ENCODE measurements around the gene AGTRAP.

The AGTRAP gene

GRCh38 chr1:11728126-11728806 lies 7.7 kb upstream of the AGTRAP start:
- H3K27me3 ChIP-seq (ENCODE audit: control insufficient read depth, insufficient read depth, low read length): no peaks in the 10 kb centered on the region
- no peak overlapping the region for H3K27ac ChIP-seq (ENCODE audit: low read length)
- no peak overlapping the region for H3K4me3 ChIP-seq (ENCODE audit: low read length)
- no peaks in the 10 kb centered on the region for H3K9me3 ChIP-seq (ENCODE audit: control insufficient read depth, low read depth, low read length)
- no peaks in the 10 kb centered on the region for H3K36me3 ChIP-seq (ENCODE audit: control insufficient read depth, low read depth, low read length)
- H3K4me1 ChIP-seq (ENCODE audit: control insufficient read depth, low read depth, low read length): peaks cover 37% of the 10 kb centered on the region
- no peak overlapping the region for H3K9ac ChIP-seq (ENCODE audit: low read length)

GRCh38 chr1:11729155-11729497 lies 6.8 kb upstream of the AGTRAP start:
- Histone ChIP-seq H3K4me1 (ENCODE audit: control insufficient read depth, low read depth, low read length) (peaks cover 37% of the 10 kb centered on the region), H3K4me3 (ENCODE audit: low read length) (no peak overlapping the region), H3K27me3 (ENCODE audit: control insufficient read depth, insufficient read depth, low read length) (no peaks in the 10 kb centered on the region), H3K36me3 (ENCODE audit: control insufficient read depth, low read depth, low read length) (no peaks in the 10 kb centered on the region), H3K27ac (ENCODE audit: low read length) (no peak overlapping the region), H3K9me3 (ENCODE audit: control insufficient read depth, low read depth, low read length) (no peaks in the 10 kb centered on the region), H3K9ac (ENCODE audit: low read length) (no peak overlapping the region)

DNA sequence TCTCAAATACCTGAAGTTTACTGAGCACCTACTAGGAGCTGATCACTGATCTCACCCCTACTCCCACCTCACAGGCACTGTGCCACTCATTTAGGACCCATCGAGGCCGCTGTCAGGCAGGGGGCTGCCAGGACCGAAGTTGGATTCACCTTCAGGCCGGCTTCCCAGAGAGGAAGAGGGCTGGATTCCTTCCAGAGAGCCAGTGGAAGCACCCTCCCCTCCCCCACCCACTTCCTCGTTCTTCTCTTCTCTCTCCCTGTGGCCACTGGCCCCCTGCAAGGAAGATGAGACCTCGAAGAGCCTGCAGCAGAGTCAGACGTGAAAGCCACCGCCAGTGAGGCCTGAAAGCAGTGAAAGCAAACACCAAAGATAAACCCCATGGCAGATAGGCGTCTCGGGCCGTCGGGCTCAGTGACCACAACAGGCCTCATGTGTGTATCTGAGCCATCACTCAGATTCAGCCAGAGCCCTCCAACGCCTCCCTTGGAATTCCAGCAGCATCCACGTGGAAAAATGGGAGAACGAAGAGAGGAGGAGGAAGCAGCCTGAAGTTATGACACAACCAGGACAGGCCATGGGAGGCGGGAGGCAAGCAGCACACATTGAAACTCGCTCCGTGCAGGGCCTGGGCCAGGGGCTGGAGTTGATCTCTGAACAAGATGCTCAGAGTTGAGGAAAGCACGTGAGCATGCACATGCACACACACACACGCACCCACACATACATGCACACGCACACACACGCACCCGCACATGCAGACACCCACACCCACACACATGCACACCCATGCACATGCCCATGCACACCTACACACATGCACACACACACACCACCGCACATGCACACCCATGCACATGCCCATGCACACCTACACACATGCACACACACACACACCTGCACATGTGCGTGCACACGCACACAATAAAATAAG lies 6.2 kb upstream of the AGTRAP start:
- Histone ChIP-seq H3K36me3 (ENCODE audit: control insufficient read depth, low read depth, low read length) (no peaks in the 10 kb centered on the region), H3K27me3 (ENCODE audit: control insufficient read depth, insufficient read depth, low read length) (no peaks in the 10 kb centered on the region), H3K9ac (ENCODE audit: low read length) (no peak overlapping the region), H3K4me1 (ENCODE audit: control insufficient read depth, low read depth, low read length) (peaks cover 37% of the 10 kb centered on the region), H3K9me3 (ENCODE audit: control insufficient read depth, low read depth, low read length) (no peaks in the 10 kb centered on the region), H3K27ac (ENCODE audit: low read length) (no peak overlapping the region), H3K4me3 (ENCODE audit: low read length) (no peak overlapping the region)

- no peak overlapping the region for H3K4me3 ChIP-seq (ENCODE audit: low read length)
Measured at GRCh38 chr1:11730429-11730891, 5.5 kb upstream of the AGTRAP start.

GRCh38 chr1:11731691-11732283 lies 4.1 kb upstream of the AGTRAP start:
- H3K9me3 ChIP-seq (ENCODE audit: control insufficient read depth, low read depth, low read length): no peaks in the 10 kb centered on the region
- no peak overlapping the region for H3K9ac ChIP-seq (ENCODE audit: low read length)
- no peaks in the 10 kb centered on the region for H3K36me3 ChIP-seq (ENCODE audit: control insufficient read depth, low read depth, low read length)
- peaks cover 34% of the 10 kb centered on the region for H3K4me1 ChIP-seq (ENCODE audit: control insufficient read depth, low read depth, low read length)
- no peak overlapping the region for H3K27ac ChIP-seq (ENCODE audit: low read length)
- H3K27me3 ChIP-seq (ENCODE audit: control insufficient read depth, insufficient read depth, low read length): no peaks in the 10 kb centered on the region
- no peak overlapping the region for H3K4me3 ChIP-seq (ENCODE audit: low read length)

More at GRCh38 chr1:11730429-11730891, 5.5 kb upstream of the AGTRAP start:
- Histone ChIP-seq H3K4me1 (ENCODE audit: control insufficient read depth, low read depth, low read length) (peaks cover 37% of the 10 kb centered on the region), H3K36me3 (ENCODE audit: control insufficient read depth, low read depth, low read length) (no peaks in the 10 kb centered on the region), H3K27me3 (ENCODE audit: control insufficient read depth, insufficient read depth, low read length) (no peaks in the 10 kb centered on the region), H3K9ac (ENCODE audit: low read length) (no peak overlapping the region), H3K9me3 (ENCODE audit: control insufficient read depth, low read depth, low read length) (no peaks in the 10 kb centered on the region), H3K27ac (ENCODE audit: low read length) (no peak overlapping the region)

DNA sequence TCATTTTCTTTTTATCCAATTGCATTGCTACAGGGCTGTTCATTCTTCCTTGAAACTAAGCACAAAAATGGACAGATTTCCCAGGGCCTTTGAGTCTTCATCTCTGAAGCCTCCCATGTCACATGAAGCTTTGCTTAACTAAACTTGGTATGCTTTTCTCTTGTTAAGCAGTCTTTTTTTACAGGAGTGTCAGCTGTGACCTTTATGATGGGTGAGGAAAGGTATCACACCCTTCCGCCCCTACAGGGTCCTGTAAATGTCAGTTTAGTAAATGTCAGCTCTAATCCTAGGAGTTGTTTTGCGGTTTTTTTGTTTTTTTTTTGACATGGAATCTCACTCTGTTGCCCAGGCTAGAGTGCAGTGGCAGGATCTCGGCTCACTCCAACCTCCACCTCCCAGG lies 2.6 kb upstream of the AGTRAP start:
- H3K36me3 ChIP-seq (ENCODE audit: control insufficient read depth, low read depth, low read length): no peaks in the 10 kb centered on the region
- H3K4me3 ChIP-seq (ENCODE audit: low read length): no peak overlapping the region
- no peak overlapping the region for H3K9ac ChIP-seq (ENCODE audit: low read length)
- H3K4me1 ChIP-seq (ENCODE audit: control insufficient read depth, low read depth, low read length): peaks cover 43% of the 10 kb centered on the region
- H3K27me3 ChIP-seq (ENCODE audit: control insufficient read depth, insufficient read depth, low read length): no peaks in the 10 kb centered on the region
- H3K27ac ChIP-seq (ENCODE audit: low read length): no peak overlapping the region
- H3K9me3 ChIP-seq (ENCODE audit: control insufficient read depth, low read depth, low read length): no peaks in the 10 kb centered on the region

GRCh38 chr1:11735531-11735853 lies 444 bp upstream of the AGTRAP start:
- Histone ChIP-seq H3K27ac (ENCODE audit: low read length) (no peak overlapping the region), H3K4me3 (ENCODE audit: low read length) (peak overlapping the region; percentile 92), H3K27me3 (ENCODE audit: control insufficient read depth, insufficient read depth, low read length) (no peaks in the 10 kb centered on the region), H3K9me3 (ENCODE audit: control insufficient read depth, low read depth, low read length) (no peaks in the 10 kb centered on the region), H3K36me3 (ENCODE audit: control insufficient read depth, low read depth, low read length) (no peaks in the 10 kb centered on the region), H3K9ac (ENCODE audit: low read length) (peak overlapping the region; percentile 44), H3K4me1 (ENCODE audit: control insufficient read depth, low read depth, low read length) (peaks cover 28% of the 10 kb centered on the region)

DNA sequence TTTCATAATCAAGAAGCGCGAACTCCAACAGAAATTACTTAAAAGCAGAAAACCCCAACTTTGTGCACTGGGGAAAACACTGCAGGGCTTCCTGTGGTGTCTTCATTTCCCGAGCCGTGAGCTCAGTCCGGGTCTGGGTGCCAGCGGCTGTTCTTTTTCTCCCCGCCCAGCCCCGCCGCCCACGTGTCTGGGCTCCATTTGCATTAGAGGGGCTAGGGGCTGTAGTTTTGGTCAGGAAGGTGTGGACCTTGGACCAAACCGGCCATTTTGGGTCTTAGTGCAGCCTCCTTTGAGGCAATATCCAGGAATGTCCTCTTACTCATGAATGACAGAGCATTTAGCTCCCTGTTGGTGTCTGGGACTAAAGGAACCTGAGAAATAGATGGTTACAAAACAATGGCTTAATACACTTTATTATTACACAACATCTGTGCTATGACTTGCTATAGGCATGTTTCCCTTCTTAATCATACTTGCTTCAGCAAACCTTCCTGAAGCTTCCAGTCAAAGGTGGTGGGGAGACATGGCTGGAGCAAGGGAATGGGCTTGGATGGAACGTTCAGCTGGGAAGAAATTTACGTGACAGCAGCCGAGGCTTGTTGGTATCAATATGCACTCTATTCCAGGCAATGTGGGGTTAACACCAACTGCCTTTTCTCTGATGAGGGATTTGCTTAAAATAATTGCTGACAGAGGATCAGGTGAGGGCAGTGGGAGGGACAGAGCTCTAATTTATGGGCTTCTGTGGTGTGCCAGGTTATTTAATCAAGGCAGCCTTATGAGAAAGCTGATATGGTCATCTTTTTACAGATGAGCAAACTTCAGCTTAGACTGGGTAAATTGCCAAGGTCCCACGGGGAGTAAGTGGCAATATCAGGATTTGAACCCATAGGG lies 1.1 kb downstream of the AGTRAP start:
- Histone ChIP-seq H3K27me3 (ENCODE audit: control insufficient read depth, insufficient read depth, low read length) (no peaks in the 10 kb centered on the region), H3K9ac (ENCODE audit: low read length) (peak overlapping the region; percentile 92), H3K27ac (ENCODE audit: low read length) (peak overlapping the region; percentile 97), H3K36me3 (ENCODE audit: control insufficient read depth, low read depth, low read length) (no peaks in the 10 kb centered on the region), H3K4me1 (ENCODE audit: control insufficient read depth, low read depth, low read length) (peaks cover 19% of the 10 kb centered on the region), H3K4me3 (ENCODE audit: low read length) (peak overlapping the region; percentile 92), H3K9me3 (ENCODE audit: control insufficient read depth, low read depth, low read length) (no peaks in the 10 kb centered on the region)

DNA sequence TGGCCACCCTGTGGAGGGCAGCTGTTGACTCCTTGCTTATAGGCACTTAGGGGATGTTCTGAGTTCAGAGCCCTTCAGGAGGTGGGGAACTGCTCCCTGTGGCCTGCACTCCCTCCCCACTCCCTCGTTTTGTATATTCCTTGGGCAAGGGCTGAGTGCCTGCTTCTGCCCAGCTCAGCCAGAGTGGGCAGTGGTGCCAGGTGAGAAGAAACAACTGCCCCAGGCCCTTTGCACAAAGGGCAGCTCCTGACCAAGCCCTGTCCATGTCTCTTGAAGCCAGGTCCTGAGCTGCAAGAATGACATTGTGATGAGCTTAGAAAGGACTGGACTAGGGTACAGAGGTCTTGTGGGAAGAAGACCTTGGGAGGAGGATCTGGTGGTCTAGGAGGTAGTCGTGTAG lies 2.2 kb downstream of the AGTRAP start:
- Histone ChIP-seq H3K36me3 (ENCODE audit: control insufficient read depth, low read depth, low read length) (no peaks in the 10 kb centered on the region), H3K27ac (ENCODE audit: low read length) (no peak overlapping the region), H3K4me1 (ENCODE audit: control insufficient read depth, low read depth, low read length) (peaks cover 13% of the 10 kb centered on the region), H3K4me3 (ENCODE audit: low read length) (no peak overlapping the region), H3K9ac (ENCODE audit: low read length) (no peak overlapping the region), H3K27me3 (ENCODE audit: control insufficient read depth, insufficient read depth, low read length) (no peaks in the 10 kb centered on the region), H3K9me3 (ENCODE audit: control insufficient read depth, low read depth, low read length) (no peaks in the 10 kb centered on the region)

DNA sequence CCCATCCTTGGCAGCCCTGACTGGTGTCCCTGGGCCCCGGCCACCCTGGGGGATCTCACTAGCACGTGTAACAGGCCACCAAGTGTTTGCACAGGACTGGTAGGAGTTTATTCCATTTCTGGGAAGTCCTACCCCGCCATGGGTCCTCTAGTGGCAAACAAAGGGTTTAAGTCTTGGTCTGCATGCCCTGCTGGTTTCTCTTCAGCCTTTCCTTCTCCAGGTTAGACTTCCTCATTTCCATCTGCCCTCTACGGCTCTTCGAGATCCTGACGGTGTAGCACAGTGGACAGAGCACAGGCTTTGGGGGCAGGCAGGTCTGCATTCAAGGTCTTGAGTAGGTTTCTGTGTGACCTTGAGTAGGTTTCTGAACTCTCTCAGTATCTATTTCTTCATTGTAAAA lies 2.8 kb downstream of the AGTRAP start:
- Histone ChIP-seq H3K27me3 (ENCODE audit: control insufficient read depth, insufficient read depth, low read length) (no peaks in the 10 kb centered on the region), H3K4me1 (ENCODE audit: control insufficient read depth, low read depth, low read length) (peaks cover 13% of the 10 kb centered on the region), H3K27ac (ENCODE audit: low read length) (no peak overlapping the region), H3K4me3 (ENCODE audit: low read length) (no peak overlapping the region), H3K36me3 (ENCODE audit: control insufficient read depth, low read depth, low read length) (no peaks in the 10 kb centered on the region), H3K9ac (ENCODE audit: low read length) (no peak overlapping the region), H3K9me3 (ENCODE audit: control insufficient read depth, low read depth, low read length) (no peaks in the 10 kb centered on the region)

Measured in iPS-18a (cell line).